H1 (cell line): Measurements from ENCODE around the gene ABCG1. TPM values are rescaled to one million over a fixed set of nuclear protein-coding genes. Genes with fewer than 3 reads are reported as not detected.

Experiments used
- ASH2L ChIP-seq: fragments of 200-600, 300-600 bp; sonication (generic); IDR thresholded peaks from one replicate; pipeline ENCODE4 v1.7.1; 2017; ENCODE audit warnings: low read length
- ATF3 ChIP-seq: IDR thresholded peaks from 2 replicates; pipeline ENCODE4 v1.6.1; 2011; ENCODE audit warnings: low read depth, mild to moderate bottlenecking, low read length; ENCODE audit not compliant: insufficient read depth
- BRCA1 ChIP-seq: IDR thresholded peaks from 2 replicates; pipeline ENCODE4 v1.6.1; 2012; ENCODE audit warnings: low read depth, low read length, improper control_type of control experiment
- CBX5 ChIP-seq: fragments of 300-800, 300-1000 bp; sonication (generic); IDR thresholded peaks from 2 replicates; pipeline ENCODE4 v1.7.1; 2016; ENCODE audit warnings: antibody characterized with exemption, low read length, low read depth
- CREB1 ChIP-seq: IDR thresholded peaks from 2 replicates; pipeline ENCODE4 v1.6.1; 2012; ENCODE audit warnings: inconsistent platforms
- CTCF ChIP-seq, 3 experiments: IDR thresholded peaks; 1 replicate in 2 of 3; 2 replicates in 1 of 3; pipeline versions ENCODE4 v1.5.1 to v1.6.1; 2011; ENCODE audit warnings: low read length in 3 of 3, mild to moderate bottlenecking in 3 of 3, inconsistent platforms in 2 of 3, low read depth in 1 of 3, moderate library complexity in 1 of 3; ENCODE audit not compliant: insufficient read depth in 1 of 3; ENCODE audit errors: control extremely low read depth in 1 of 3
- E2F6 ChIP-seq: IDR thresholded peaks from 2 replicates; pipeline ENCODE4 v1.6.1; 2012; ENCODE audit warnings: inconsistent platforms
- EP300 ChIP-seq, 2 experiments: IDR thresholded peaks; 1 replicate in 1 of 2; 2 replicates in 1 of 2; pipeline ENCODE4 v1.6.1; 2011 to 2012; ENCODE audit warnings: low read depth in 2 of 2, low read length in 2 of 2, mild to moderate bottlenecking in 2 of 2, borderline replicate concordance in 1 of 2, inconsistent platforms in 1 of 2, moderate library complexity in 1 of 2
- EZH2 ChIP-seq: fragments of 200-600 bp; sonication (generic); IDR thresholded peaks from 2 replicates; pipeline ENCODE4 v1.7.1; 2012; ENCODE audit warnings: low read depth, mild to moderate bottlenecking, moderate library complexity, low read length, inconsistent platforms; ENCODE audit not compliant: severe bottlenecking
- GABPA ChIP-seq: IDR thresholded peaks from 2 replicates; pipeline ENCODE4 v1.6.1; 2011; ENCODE audit warnings: mild to moderate bottlenecking, low read length, moderate library complexity, borderline replicate concordance; ENCODE audit not compliant: insufficient read depth
- GTF2F1 ChIP-seq: IDR thresholded peaks from 2 replicates; pipeline ENCODE4 v1.6.1; 2012; ENCODE audit warnings: low read depth, low read length, improper control_type of control experiment, borderline replicate concordance
- JUN ChIP-seq: IDR thresholded peaks from 2 replicates; pipeline ENCODE4 v1.6.1; 2011; ENCODE audit warnings: low read depth, mild to moderate bottlenecking, improper control_type of control experiment, low read length
- JUND ChIP-seq: IDR thresholded peaks from 2 replicates; pipeline ENCODE4 v1.6.1; 2011; ENCODE audit warnings: mild to moderate bottlenecking, improper control_type of control experiment, low read length
- KDM4A ChIP-seq: IDR thresholded peaks from one replicate; pipeline ENCODE4 v1.7.1; 2012; ENCODE audit warnings: low read depth, mild to moderate bottlenecking, moderate library complexity, low read length, inconsistent platforms; ENCODE audit not compliant: severe bottlenecking
- RBBP5 ChIP-seq: IDR thresholded peaks from 2 replicates; pipeline ENCODE4 v1.7.1; 2012; ENCODE audit warnings: low read depth, mild to moderate bottlenecking, inconsistent platforms, low read length, moderate library complexity, borderline replicate concordance
- RFX5 ChIP-seq: IDR thresholded peaks from 2 replicates; pipeline ENCODE4 v1.6.1; 2011; ENCODE audit warnings: low read depth, low read length, improper control_type of control experiment, borderline replicate concordance
- SIRT6 ChIP-seq: IDR thresholded peaks from one replicate; pipeline ENCODE4 v1.7.1; 2012; ENCODE audit warnings: low read length, inconsistent platforms
- SP1 ChIP-seq: IDR thresholded peaks from 2 replicates; pipeline ENCODE4 v1.6.1; 2011; ENCODE audit warnings: low read depth, low read length
- SP2 ChIP-seq: IDR thresholded peaks from 2 replicates; pipeline ENCODE4 v1.6.1; 2012; ENCODE audit warnings: mild to moderate bottlenecking, low read length, inconsistent platforms
- SUZ12 ChIP-seq: fragments of 200-600 bp; sonication (generic); IDR thresholded peaks from 2 replicates; pipeline ENCODE4 v1.6.1; 2012; ENCODE audit warnings: mild to moderate bottlenecking, inconsistent platforms, low read length, moderate library complexity, mixed read lengths
- TAF7 ChIP-seq: optimal IDR thresholded peaks from 2 replicates; pipeline ENCODE3; 2011; ENCODE audit warnings: low read depth, mild to moderate bottlenecking, inconsistent platforms, low read length, moderate library complexity, borderline replicate concordance
- TBP ChIP-seq: IDR thresholded peaks from 2 replicates; pipeline ENCODE4 v1.6.1; 2011; ENCODE audit warnings: low read depth, low read length, improper control_type of control experiment
- TCF12 ChIP-seq: IDR thresholded peaks from 2 replicates; pipeline ENCODE4 v1.6.1; 2011; ENCODE audit warnings: low read depth, mild to moderate bottlenecking, low read length
- polyA plus RNA-seq, 7 experiments: library from polyadenylated mRNA; depleted of rRNA in 3 of 7; stranded (reverse) in 5 of 7; unstranded in 2 of 7; fragments of >200 nt in 5 of 7; fragments of 200-250 nt in 2 of 7; gene quantifications; 1 replicate in 5 of 7; 2 replicates in 1 of 7; 4 replicates in 1 of 7; pipeline versions ENCODE4 v1.2.1 to v1.2.3, GENCODE V29; 2011 to 2013; ENCODE audit warnings: missing spikeins in 2 of 7, mixed read lengths in 2 of 7
- total RNA-seq: library from RNA; stranded (reverse); fragmentation: NEBNext Ultra II Directional; extraction: Animal tissue kit (Norgen Biotek cat#: 25700); gene quantifications from 2 replicates; pipeline ENCODE4 v1.2.1, GENCODE V29; 2021

ABCG1 gene
- total and polyA plus RNA-seq, 2 of the 8 experiments (the other 6 are each of a cell fraction or from before 2014, with no cell fraction given) = 2.1 to 4.0 TPM

- 0 out of 2 replicates have a peak, but pooled peaks have one; percentile 17 for TF ChIP-seq TBP
- no peak for TF ChIP-seq SIRT6
- TF ChIP-seq JUND = no peak
- TF ChIP-seq CREB1 = no peak
- no peak for TF ChIP-seq TAF7
- no peak for TF ChIP-seq ATF3
- no peak for TF ChIP-seq CTCF (IDR thresholded peaks at IDR 0.05; ENCODE audit: control extremely low read depth in 1 of 3, insufficient read depth in 1 of 3, low read depth in 1 of 3, low read length in 3 of 3)
- TF ChIP-seq GABPA = no peak
- TF ChIP-seq RBBP5 = no peak
- TF ChIP-seq KDM4A = no peak
- no peak for TF ChIP-seq EP300 (IDR thresholded peaks at IDR 0.05; ENCODE audit: borderline replicate concordance in 1 of 2, low read depth in 2 of 2, low read length in 2 of 2)
- TF ChIP-seq SUZ12 = no peak
- peak; percentile 39 for TF ChIP-seq E2F6
- no peak for TF ChIP-seq SP2
- TF ChIP-seq ASH2L = peak; percentile 41
- no peak for TF ChIP-seq EZH2
- TF ChIP-seq RFX5 = no peak
- TF ChIP-seq TCF12 = no peak
- no peak for TF ChIP-seq CBX5
- no peak for TF ChIP-seq BRCA1
- TF ChIP-seq GTF2F1 = no peak
- TF ChIP-seq JUN = no peak
- no peak for TF ChIP-seq SP1
These were observed 117.1 kb downstream of the ABCG1 start (continued) for GRCh38 chr21:42336054-42336453.
